Spleen (tissue), 7 donors: ENCODE data around the gene NEXMIF.

Source experiments
- POLR2A ChIP-seq, 3 donors: fragments of 450-650 bp; IDR thresholded peaks; one replicate each; pipeline ENCODE4 v1.5.1; 2017; ENCODE audit warnings: antibody characterized with exemption in 3 of 3, mild to moderate bottlenecking in 1 of 3
- TF ChIP-seq, protein P1 (sequence below), 11 experiments: fragments of 200-600 bp in 7 of 11; fragments of 450-650 bp in 4 of 11; sonication (generic) in 4 of 11; IDR thresholded peaks in 8 of 11; conservative IDR thresholded peaks in 3 of 11; 1 replicate in 7 of 11; 2 replicates in 4 of 11; pipeline versions ENCODE4 v1.4.0 to v1.8.0; 2016 to 2021; ENCODE audit warnings: antibody characterized with exemption in 11 of 11, inconsistent platforms in 4 of 11, mild to moderate bottlenecking in 1 of 11
- donor health status: DM: no; HTN: no; CAD: no; lungs with moderate emphysema.
- donor health status: DM: no; HTN: no; CAD: no.
- donor health status: DM: no; HTN: no; CAD: no.

DNA sequence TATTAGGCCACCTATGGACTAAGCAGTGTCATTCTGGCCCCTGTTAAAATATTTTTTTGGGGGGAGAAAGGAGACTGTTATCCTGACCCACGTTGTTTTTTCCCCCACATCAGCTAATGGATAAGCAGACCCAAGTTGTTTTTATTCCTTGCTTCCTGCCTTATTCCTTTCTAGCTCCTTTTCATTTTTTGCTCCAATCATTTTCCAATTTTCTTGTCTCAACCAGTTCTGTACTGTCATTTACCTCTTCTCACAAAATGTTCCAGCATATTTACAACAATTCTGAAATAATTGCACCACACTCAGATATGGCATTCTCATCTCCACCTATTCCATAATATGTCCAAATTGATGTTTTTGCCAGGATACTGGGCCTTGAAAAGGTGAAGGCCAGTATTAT lies 150.3 kb downstream of the NEXMIF start:
- TF ChIP-seq, protein P1, sequence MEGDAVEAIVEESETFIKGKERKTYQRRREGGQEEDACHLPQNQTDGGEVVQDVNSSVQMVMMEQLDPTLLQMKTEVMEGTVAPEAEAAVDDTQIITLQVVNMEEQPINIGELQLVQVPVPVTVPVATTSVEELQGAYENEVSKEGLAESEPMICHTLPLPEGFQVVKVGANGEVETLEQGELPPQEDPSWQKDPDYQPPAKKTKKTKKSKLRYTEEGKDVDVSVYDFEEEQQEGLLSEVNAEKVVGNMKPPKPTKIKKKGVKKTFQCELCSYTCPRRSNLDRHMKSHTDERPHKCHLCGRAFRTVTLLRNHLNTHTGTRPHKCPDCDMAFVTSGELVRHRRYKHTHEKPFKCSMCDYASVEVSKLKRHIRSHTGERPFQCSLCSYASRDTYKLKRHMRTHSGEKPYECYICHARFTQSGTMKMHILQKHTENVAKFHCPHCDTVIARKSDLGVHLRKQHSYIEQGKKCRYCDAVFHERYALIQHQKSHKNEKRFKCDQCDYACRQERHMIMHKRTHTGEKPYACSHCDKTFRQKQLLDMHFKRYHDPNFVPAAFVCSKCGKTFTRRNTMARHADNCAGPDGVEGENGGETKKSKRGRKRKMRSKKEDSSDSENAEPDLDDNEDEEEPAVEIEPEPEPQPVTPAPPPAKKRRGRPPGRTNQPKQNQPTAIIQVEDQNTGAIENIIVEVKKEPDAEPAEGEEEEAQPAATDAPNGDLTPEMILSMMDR (IDR thresholded peaks at IDR 0.05 in 8 of 11, conservative IDR thresholded peaks at IDR 0.05 in 3 of 11), result no peak
- no peak for TF ChIP-seq POLR2A (IDR thresholded peaks at IDR 0.05)
